ENCODE measurements around the gene ATXN7L1.

The ATXN7L1 gene

DNA sequence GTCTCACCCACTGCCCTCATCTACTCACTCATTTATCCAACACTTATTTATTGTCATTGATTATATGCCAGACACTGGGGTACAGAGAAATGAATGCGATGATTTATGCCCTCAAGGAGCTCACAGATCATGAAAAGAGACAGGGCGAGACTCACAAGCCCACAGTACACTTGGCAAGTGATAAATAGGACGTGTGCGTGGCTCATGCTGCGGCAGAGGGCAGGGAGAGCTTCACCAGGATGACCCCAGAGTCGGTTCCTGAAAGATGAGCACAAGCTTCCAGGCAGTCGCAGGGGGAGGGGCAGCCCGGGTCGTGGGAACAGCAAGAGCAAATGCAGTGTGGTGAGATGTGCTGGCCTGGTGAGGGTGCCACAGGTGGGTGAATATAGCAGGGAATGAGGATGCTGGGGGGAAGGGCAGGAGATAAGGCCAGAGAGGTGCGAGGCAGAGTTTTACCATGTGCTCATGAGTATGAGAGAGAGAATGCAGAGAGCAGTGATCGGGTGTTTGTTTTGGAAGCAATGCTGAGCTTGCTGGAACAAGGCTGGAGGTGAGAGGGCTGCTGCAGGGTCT lies 70.9 kb downstream of the ATXN7L1 start:
- H2AK5ac ChIP-seq (ENCODE audit: low read depth, low read length) = no peak overlapping the region
- no CpG with 5 or more reads among the region's 11 CpGs for WGBS, 2 donors (ENCODE audit: extremely low coverage in 2 of 2, insufficient read length in 2 of 2, insufficient replicate concordance in 1 of 2)
- no peak overlapping the region for H3K4me2 ChIP-seq (ENCODE audit: insufficient read depth, low read length, poor library complexity, severe bottlenecking)

GRCh38 chr7:105803429-105803736 lies 73.0 kb downstream of the ATXN7L1 start:
- no peak overlapping the region for H2AFZ ChIP-seq (ENCODE audit: low read length)
- no CpG with 5 or more reads among the region's 2 CpGs for WGBS, 2 donors (ENCODE audit: extremely low coverage in 2 of 2, insufficient read length in 2 of 2, insufficient replicate concordance in 1 of 2)

More for the DNA sequence above, 70.9 kb downstream of the ATXN7L1 start:
- H2BK5ac ChIP-seq (ENCODE audit: low read length) = no peak overlapping the region
- H3K14ac ChIP-seq (ENCODE audit: low read length) = no peak overlapping the region
- no peak overlapping the region for H4K8ac ChIP-seq (ENCODE audit: low read depth, low read length)
- H2BK15ac ChIP-seq (ENCODE audit: low read length) = no peak overlapping the region
- H3K4ac ChIP-seq (ENCODE audit: low read length) = no peak overlapping the region
- H2BK12ac ChIP-seq (ENCODE audit: low read length) = no peak overlapping the region
- no peaks in the 10 kb centered on the region for H3K27me3 ChIP-seq (ENCODE audit: control insufficient read depth in 3 of 3, insufficient read depth in 3 of 3, low read depth in 1 of 3, low read length in 3 of 3)
- peak overlapping the region; percentile 9 for H3K23ac ChIP-seq (ENCODE audit: low read depth, low read length, poor library complexity)
- H2AFZ ChIP-seq (ENCODE audit: low read length) = no peak overlapping the region
- no peak overlapping the region for H3K9ac ChIP-seq (ENCODE audit: low read depth, low read length, poor library complexity)
- no peak overlapping the region for H4K91ac ChIP-seq (ENCODE audit: low read depth, low read length, poor library complexity)
- no peaks in the 10 kb centered on the region for H3K36me3 ChIP-seq (replicated peaks in 1 of 2; ENCODE audit: control insufficient read depth in 2 of 2, insufficient read depth in 2 of 2, low read length in 2 of 2)
- H3K27ac ChIP-seq (replicated peaks; ENCODE audit: low read length) = no peak overlapping the region
- DNase-seq (ENCODE audit: low spot score) = peak; percentile 9
- H3K4me1 ChIP-seq (ENCODE audit: control insufficient read depth in 2 of 2, insufficient read depth in 1 of 2, low read depth in 1 of 2, low read length in 2 of 2) = peaks cover 10 to 14% of the 10 kb centered on the region in 2 donors
- H3K18ac ChIP-seq (ENCODE audit: low read length) = peak overlapping the region; percentile 24
- peaks cover 2% of the 10 kb centered on the region for H3K79me1 ChIP-seq (ENCODE audit: low read depth, low read length)
- H3K9me3 ChIP-seq (replicated peaks in 1 of 2; ENCODE audit: control insufficient read depth in 2 of 2, insufficient read depth in 1 of 2, low read depth in 1 of 2, low read length in 2 of 2) = no peaks in the 10 kb centered on the region
- H2BK120ac ChIP-seq (ENCODE audit: low read depth, low read length) = no peak overlapping the region
- H3K4me3 ChIP-seq (ENCODE audit: low read length in 2 of 2) = no peak overlapping the region

DNA sequence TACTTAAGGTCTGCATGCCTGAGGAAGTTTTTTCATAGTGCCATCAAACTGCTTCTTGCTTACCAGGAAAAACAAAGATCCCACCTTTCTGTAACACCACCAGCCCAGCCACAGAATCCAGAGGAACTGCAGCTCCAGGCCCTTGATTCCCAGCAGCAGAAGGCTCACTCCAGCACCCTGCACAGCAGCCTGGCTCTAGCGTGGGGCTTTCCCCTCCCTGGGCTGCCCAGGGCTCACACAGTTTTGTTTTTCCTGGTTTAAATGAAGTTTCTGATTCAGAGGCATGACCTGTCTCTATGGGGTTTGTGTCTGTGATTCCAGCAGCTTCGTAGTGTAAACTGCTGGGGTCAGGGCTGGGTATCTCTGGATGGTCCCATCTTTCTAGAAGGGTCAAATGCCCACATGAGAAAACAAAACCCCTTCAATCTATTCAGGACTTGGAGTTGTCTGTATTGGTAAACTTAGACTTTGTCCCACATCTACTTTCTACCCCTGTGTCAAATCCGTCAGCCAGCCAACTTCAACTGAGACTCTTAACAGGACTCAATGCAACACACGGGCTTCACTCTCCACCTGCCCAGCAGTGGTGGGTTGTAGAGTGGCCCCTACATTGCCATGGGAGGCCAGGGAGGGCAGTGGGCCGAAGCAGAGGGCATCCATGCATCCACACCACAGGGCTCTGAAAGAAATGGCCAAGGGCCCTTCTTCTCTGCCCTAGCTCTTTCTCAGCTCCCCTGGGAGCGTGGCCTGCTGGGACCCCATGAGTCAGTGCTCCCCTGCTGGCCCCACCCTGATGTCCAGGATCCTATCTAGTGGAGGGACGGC lies 73.6 kb downstream of the ATXN7L1 start:
- no peak overlapping the region for H3K27ac ChIP-seq (replicated peaks; ENCODE audit: low read length)
- no CpG with 5 or more reads among the region's 7 CpGs for WGBS, 2 donors (ENCODE audit: extremely low coverage in 2 of 2, insufficient read length in 2 of 2, insufficient replicate concordance in 1 of 2)

More at GRCh38 chr7:105803429-105803736, 73.0 kb downstream of the ATXN7L1 start:
- Histone ChIP-seq H3K36me3 (replicated peaks in 1 of 2; ENCODE audit: control insufficient read depth in 2 of 2, insufficient read depth in 2 of 2, low read length in 2 of 2) (peaks cover 0 to under 1% of the 10 kb centered on the region in 2 donors), H2AK5ac (ENCODE audit: low read depth, low read length) (no peak overlapping the region), H3K27me3 (ENCODE audit: control insufficient read depth in 3 of 3, insufficient read depth in 3 of 3, low read depth in 1 of 3, low read length in 3 of 3) (no peaks in the 10 kb centered on the region), H3K4me2 (ENCODE audit: insufficient read depth, low read length, poor library complexity, severe bottlenecking) (no peak overlapping the region), H3K4me3 (ENCODE audit: low read length in 2 of 2) (no peak overlapping the region), H3K27ac (replicated peaks; ENCODE audit: low read length) (no peak overlapping the region), H4K8ac (ENCODE audit: low read depth, low read length) (no peak overlapping the region), H3K79me1 (ENCODE audit: low read depth, low read length) (peaks cover 2% of the 10 kb centered on the region), H4K91ac (ENCODE audit: low read depth, low read length, poor library complexity) (no peak overlapping the region), H2BK5ac (ENCODE audit: low read length) (no peak overlapping the region), H2BK120ac (ENCODE audit: low read depth, low read length) (no peak overlapping the region), H3K9me3 (replicated peaks in 1 of 2; ENCODE audit: control insufficient read depth in 2 of 2, insufficient read depth in 1 of 2, low read depth in 1 of 2, low read length in 2 of 2) (no peaks in the 10 kb centered on the region), H3K4ac (ENCODE audit: low read length) (no peak overlapping the region), H3K23ac (ENCODE audit: low read depth, low read length, poor library complexity) (no peak overlapping the region), H3K18ac (ENCODE audit: low read length) (no peak overlapping the region), H2BK12ac (ENCODE audit: low read length) (no peak overlapping the region), H3K9ac (ENCODE audit: low read depth, low read length, poor library complexity) (no peak overlapping the region), H3K14ac (ENCODE audit: low read length) (no peak overlapping the region), H3K4me1 (ENCODE audit: control insufficient read depth in 2 of 2, insufficient read depth in 1 of 2, low read depth in 1 of 2, low read length in 2 of 2) (peaks cover 19% of the 10 kb centered on the region in 2 donors), H2BK15ac (ENCODE audit: low read length) (no peak overlapping the region)
- no peak for DNase-seq (ENCODE audit: low spot score)

GRCh38 chr7:105800849-105801534 lies 75.4 kb downstream of the ATXN7L1 start:
- Histone ChIP-seq H2AK5ac (ENCODE audit: low read depth, low read length) (no peak overlapping the region), H3K36me3 (replicated peaks in 1 of 2; ENCODE audit: control insufficient read depth in 2 of 2, insufficient read depth in 2 of 2, low read length in 2 of 2) (peaks cover 0 to 2% of the 10 kb centered on the region in 2 donors), H3K4me2 (ENCODE audit: insufficient read depth, low read length, poor library complexity, severe bottlenecking) (no peak overlapping the region), H3K23ac (ENCODE audit: low read depth, low read length, poor library complexity) (no peak overlapping the region), H3K18ac (ENCODE audit: low read length) (no peak overlapping the region), H2BK120ac (ENCODE audit: low read depth, low read length) (no peak overlapping the region), H4K91ac (ENCODE audit: low read depth, low read length, poor library complexity) (no peak overlapping the region), H2AFZ (ENCODE audit: low read length) (no peak overlapping the region), H3K4ac (ENCODE audit: low read length) (no peak overlapping the region), H3K14ac (ENCODE audit: low read length) (no peak overlapping the region), H3K4me1 (ENCODE audit: control insufficient read depth in 2 of 2, insufficient read depth in 1 of 2, low read depth in 1 of 2, low read length in 2 of 2) (peaks cover 12 to 22% of the 10 kb centered on the region in 2 donors), H2BK12ac (ENCODE audit: low read length) (no peak overlapping the region), H4K8ac (ENCODE audit: low read depth, low read length) (no peak overlapping the region), H3K9ac (ENCODE audit: low read depth, low read length, poor library complexity) (no peak overlapping the region), H3K79me1 (ENCODE audit: low read depth, low read length) (peaks cover 2% of the 10 kb centered on the region), H2BK15ac (ENCODE audit: low read length) (no peak overlapping the region), H3K9me3 (replicated peaks in 1 of 2; ENCODE audit: control insufficient read depth in 2 of 2, insufficient read depth in 1 of 2, low read depth in 1 of 2, low read length in 2 of 2) (no peaks in the 10 kb centered on the region), H3K4me3 (ENCODE audit: low read length in 2 of 2) (no peak overlapping the region), H3K27me3 (ENCODE audit: control insufficient read depth in 3 of 3, insufficient read depth in 3 of 3, low read depth in 1 of 3, low read length in 3 of 3) (no peaks in the 10 kb centered on the region), H3K27ac (replicated peaks; ENCODE audit: low read length) (no peak overlapping the region), H2BK5ac (ENCODE audit: low read length) (no peak overlapping the region)
- no CpG with 5 or more reads among the region's 6 CpGs for WGBS, 2 donors (ENCODE audit: extremely low coverage in 2 of 2, insufficient read length in 2 of 2, insufficient replicate concordance in 1 of 2)
- no peak for DNase-seq (ENCODE audit: low spot score)

More for the DNA sequence above, 73.6 kb downstream of the ATXN7L1 start:
- Histone ChIP-seq H2AFZ (ENCODE audit: low read length) (no peak overlapping the region), H3K4me3 (ENCODE audit: low read length in 2 of 2) (no peak overlapping the region), H3K27me3 (ENCODE audit: control insufficient read depth in 3 of 3, insufficient read depth in 3 of 3, low read depth in 1 of 3, low read length in 3 of 3) (no peaks in the 10 kb centered on the region), H2AK5ac (ENCODE audit: low read depth, low read length) (no peak overlapping the region), H3K23ac (ENCODE audit: low read depth, low read length, poor library complexity) (no peak overlapping the region), H2BK120ac (ENCODE audit: low read depth, low read length) (no peak overlapping the region), H3K4ac (ENCODE audit: low read length) (no peak overlapping the region), H3K79me1 (ENCODE audit: low read depth, low read length) (peaks cover 2% of the 10 kb centered on the region), H3K9me3 (replicated peaks in 1 of 2; ENCODE audit: control insufficient read depth in 2 of 2, insufficient read depth in 1 of 2, low read depth in 1 of 2, low read length in 2 of 2) (no peaks in the 10 kb centered on the region), H2BK15ac (ENCODE audit: low read length) (no peak overlapping the region), H3K4me2 (ENCODE audit: insufficient read depth, low read length, poor library complexity, severe bottlenecking) (no peak overlapping the region), H4K8ac (ENCODE audit: low read depth, low read length) (no peak overlapping the region), H2BK5ac (ENCODE audit: low read length) (no peak overlapping the region), H3K36me3 (replicated peaks in 1 of 2; ENCODE audit: control insufficient read depth in 2 of 2, insufficient read depth in 2 of 2, low read length in 2 of 2) (peaks cover 0 to 2% of the 10 kb centered on the region in 2 donors), H3K4me1 (ENCODE audit: control insufficient read depth in 2 of 2, insufficient read depth in 1 of 2, low read depth in 1 of 2, low read length in 2 of 2) (peaks cover 19 to 23% of the 10 kb centered on the region in 2 donors), H3K14ac (ENCODE audit: low read length) (no peak overlapping the region), H4K91ac (ENCODE audit: low read depth, low read length, poor library complexity) (no peak overlapping the region), H3K18ac (ENCODE audit: low read length) (no peak overlapping the region), H2BK12ac (ENCODE audit: low read length) (no peak overlapping the region), H3K9ac (ENCODE audit: low read depth, low read length, poor library complexity) (no peak overlapping the region)
- DNase-seq (ENCODE audit: low spot score) = no peak

All from neuronal stem cell (in vitro differentiated cells).